SK-N-SH treated with all-trans-retinoic acid at 6 μM for 48 hours (cell line): ENCODE results near the gene WNT6.

ENCODE experiments used
- ATAC-seq: fragments of 200-7000 bp; cut with Tn5 transposase; 3 replicates; pipeline ENCODE4 v1.9.1; 2020; ENCODE audit warnings: mild to moderate bottlenecking, moderate library complexity
- ARNTL ChIP-seq: fragments of 450-650 bp; formaldehyde crosslinking; IDR thresholded peaks from 2 replicates; pipeline ENCODE4 v1.5.0; 2020; ENCODE audit warnings: low read depth, mild to moderate bottlenecking, moderate library complexity, borderline replicate concordance
- CREB5 ChIP-seq: fragments of 250-450 bp; sonication (Bioruptor Pico); IDR thresholded peaks from 2 replicates; pipeline ENCODE4 v1.5.1; 2020; ENCODE audit warnings: low read depth, mild to moderate bottlenecking, moderate library complexity
- CSDC2 ChIP-seq: fragments of 250-450 bp; sonication (Bioruptor Pico); IDR thresholded peaks from 2 replicates; pipeline ENCODE4 v1.5.0; 2020; ENCODE audit warnings: mild to moderate bottlenecking, moderate library complexity
- CSRNP3 ChIP-seq: fragments of 250-450 bp; sonication (Bioruptor Pico); IDR thresholded peaks from 2 replicates; pipeline ENCODE4 v1.5.1; 2021; ENCODE audit warnings: mild to moderate bottlenecking, moderate library complexity
- ESRRG ChIP-seq: fragments of 250-450 bp; sonication (Bioruptor Pico); IDR thresholded peaks from 2 replicates; pipeline ENCODE4 v1.6.1; 2021; ENCODE audit warnings: mild to moderate bottlenecking
- GLIS3 ChIP-seq: fragments of 250-450 bp; sonication (Bioruptor Pico); IDR thresholded peaks from 2 replicates; pipeline ENCODE4 v1.5.0; 2020; ENCODE audit warnings: mild to moderate bottlenecking, moderate library complexity
- ISL1 ChIP-seq: fragments of 250-450 bp; sonication (Bioruptor Pico); IDR thresholded peaks from 2 replicates; pipeline ENCODE4 v2.1.2; 2022; ENCODE audit warnings: mild to moderate bottlenecking, moderate library complexity
- OSR1 ChIP-seq: fragments of 250-450 bp; sonication (Bioruptor Pico); IDR thresholded peaks from 2 replicates; pipeline ENCODE4 v1.8.0; 2022; ENCODE audit warnings: moderate library complexity, mild to moderate bottlenecking, inconsistent platforms
- PATZ1 ChIP-seq: fragments of 250-450 bp; sonication (Bioruptor Pico); IDR thresholded peaks from 2 replicates; pipeline ENCODE4 v1.8.0; 2020; ENCODE audit warnings: mild to moderate bottlenecking, moderate library complexity, borderline replicate concordance
- POU6F1 ChIP-seq: fragments of 250-450 bp; sonication (Bioruptor Pico); IDR thresholded peaks from 2 replicates; pipeline ENCODE4 v1.8.0; 2021; ENCODE audit warnings: low read depth, mild to moderate bottlenecking, moderate library complexity, borderline replicate concordance
- PPARA ChIP-seq: fragments of 250-450 bp; sonication (Bioruptor Pico); IDR thresholded peaks from 2 replicates; pipeline ENCODE4 v1.5.0; 2020; ENCODE audit warnings: mild to moderate bottlenecking, borderline replicate concordance
- RARB ChIP-seq: fragments of 250-450 bp; sonication (Bioruptor Pico); IDR thresholded peaks from 2 replicates; pipeline ENCODE4 v1.8.0; 2021; ENCODE audit warnings: mild to moderate bottlenecking, moderate library complexity
- SNAI2 ChIP-seq: fragments of 250-450 bp; sonication (Bioruptor Pico); IDR thresholded peaks from 2 replicates; pipeline ENCODE4 v1.5.0; 2020; ENCODE audit warnings: mild to moderate bottlenecking, moderate library complexity
- TCF4 ChIP-seq: fragments of 250-450 bp; sonication (Bioruptor Pico); IDR thresholded peaks from 2 replicates; pipeline ENCODE4 v1.8.0; 2021; ENCODE audit warnings: mild to moderate bottlenecking, moderate library complexity, borderline replicate concordance
- TOX ChIP-seq: fragments of 250-450 bp; sonication (Bioruptor Pico); IDR thresholded peaks from 2 replicates; pipeline ENCODE4 v1.8.0; 2021; ENCODE audit warnings: mild to moderate bottlenecking, moderate library complexity, borderline replicate concordance
- TSHZ2 ChIP-seq: fragments of 250-450 bp; sonication (Bioruptor Pico); IDR thresholded peaks from 2 replicates; pipeline ENCODE4 v1.5.0; 2020; ENCODE audit warnings: mild to moderate bottlenecking, moderate library complexity
- ZC3H10 ChIP-seq: fragments of 250-450 bp; sonication (Bioruptor Pico); IDR thresholded peaks from 2 replicates; pipeline ENCODE4 v1.5.1; 2021; ENCODE audit warnings: mild to moderate bottlenecking, moderate library complexity
- ZFP3 ChIP-seq: fragments of 250-450 bp; sonication (Bioruptor Pico); IDR thresholded peaks from 2 replicates; pipeline ENCODE4 v1.5.0; 2020; ENCODE audit warnings: mild to moderate bottlenecking, moderate library complexity
- ZFP30 ChIP-seq: fragments of 450-650 bp; formaldehyde crosslinking; IDR thresholded peaks from 2 replicates; pipeline ENCODE4 v1.5.0; 2022; ENCODE audit warnings: mild to moderate bottlenecking, moderate library complexity
- ZNF565 ChIP-seq: fragments of 450-650 bp; formaldehyde crosslinking; conservative IDR thresholded peaks from 2 replicates; pipeline ENCODE4 v1.5.0; 2020; ENCODE audit warnings: low read depth, mild to moderate bottlenecking, moderate library complexity
- ZNF70 ChIP-seq: fragments of 450-650 bp; formaldehyde crosslinking; IDR thresholded peaks from 2 replicates; pipeline ENCODE4 v1.5.0; 2020; ENCODE audit warnings: mild to moderate bottlenecking, moderate library complexity
- ZNF8 ChIP-seq: fragments of 450-650 bp; formaldehyde crosslinking; IDR thresholded peaks from 2 replicates; pipeline ENCODE4 v1.5.0; 2020; ENCODE audit warnings: mild to moderate bottlenecking, moderate library complexity

Gene WNT6

GRCh38 chr2:218861645-218862318, 2.2 kb downstream of the WNT6 start:
- ATAC-seq: no peak
- TF ChIP-seq PPARA (CRISPR knock-in tag): no peak
- TF ChIP-seq PATZ1 (CRISPR knock-in tag): no peak
- TF ChIP-seq TCF4: no peak
- TF ChIP-seq RARB: no peak
- TF ChIP-seq ARNTL (CRISPR knock-in tag): no peak
- no peak for TF ChIP-seq ESRRG (CRISPR knock-in tag)
- TF ChIP-seq ZNF70 (CRISPR knock-in tag): no peak
- no peak for TF ChIP-seq OSR1
- no peak for TF ChIP-seq GLIS3 (CRISPR knock-in tag)
- no peak for TF ChIP-seq CSRNP3 (CRISPR knock-in tag)
- no peak for TF ChIP-seq ZFP3 (CRISPR knock-in tag)
- no peak for TF ChIP-seq TSHZ2 (CRISPR knock-in tag)
- TF ChIP-seq ZC3H10 (CRISPR knock-in tag): no peak
- TF ChIP-seq POU6F1 (CRISPR knock-in tag): no peak
- no peak for TF ChIP-seq ISL1
- no peak for TF ChIP-seq SNAI2

- TF ChIP-seq POU6F1 (CRISPR knock-in tag) (no peak), CREB5 (CRISPR knock-in tag) (no peak), ZNF565 (CRISPR knock-in tag) (no peak), OSR1 (no peak), TCF4 (no peak), GLIS3 (CRISPR knock-in tag) (no peak), ESRRG (CRISPR knock-in tag) (no peak), ZNF8 (CRISPR knock-in tag) (no peak), ZC3H10 (CRISPR knock-in tag) (no peak), ISL1 (no peak), ZFP30 (CRISPR knock-in tag) (no peak), ZNF70 (CRISPR knock-in tag) (no peak), PATZ1 (CRISPR knock-in tag) (no peak), TOX (CRISPR knock-in tag) (no peak), CSDC2 (no peak)
- no peak for ATAC-seq
Observed at GRCh38 chr2:218863021-218863520, 3.5 kb downstream of the WNT6 start.
